GM21723 (cell line): ENCODE measurements around the gene EXOC8.
A peak's percentile ranks its signal among the peaks of the same experiment; 100 is the strongest.
"Not testable (repeated sequence)": the region's sequence is repeated elsewhere in the genome, so short reads cannot be mapped to it uniquely, and the experiment has no call there.

Source experiments
- ATAC-seq: cut with Tn5 transposase; IDR thresholded peaks from one replicate; pipeline ENCODE4 v1.9.1; 2021; ENCODE audit warnings: mild to moderate bottlenecking, moderate library complexity; ENCODE audit not compliant: unreplicated experiment

EXOC8 gene

DNA sequence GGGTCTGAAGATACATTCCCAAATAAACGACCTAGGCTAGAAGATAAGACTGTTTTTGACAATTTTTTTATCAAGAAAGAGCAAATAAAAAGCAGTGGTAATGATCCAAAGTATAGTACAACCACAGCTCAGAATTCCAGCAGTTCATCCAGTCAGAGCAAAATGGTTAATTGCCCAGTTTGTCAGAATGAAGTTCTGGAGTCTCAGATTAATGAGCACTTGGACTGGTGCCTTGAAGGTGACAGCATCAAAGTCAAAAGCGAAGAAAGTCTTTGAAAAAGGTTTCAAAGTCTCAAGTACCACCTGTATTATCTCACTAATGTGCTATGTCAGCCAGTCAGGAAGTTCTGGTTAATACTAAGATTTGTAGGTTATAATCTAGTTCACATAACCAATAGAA is 15.4 kb upstream of the EXOC8 start:
- no peak for ATAC-seq

DNA sequence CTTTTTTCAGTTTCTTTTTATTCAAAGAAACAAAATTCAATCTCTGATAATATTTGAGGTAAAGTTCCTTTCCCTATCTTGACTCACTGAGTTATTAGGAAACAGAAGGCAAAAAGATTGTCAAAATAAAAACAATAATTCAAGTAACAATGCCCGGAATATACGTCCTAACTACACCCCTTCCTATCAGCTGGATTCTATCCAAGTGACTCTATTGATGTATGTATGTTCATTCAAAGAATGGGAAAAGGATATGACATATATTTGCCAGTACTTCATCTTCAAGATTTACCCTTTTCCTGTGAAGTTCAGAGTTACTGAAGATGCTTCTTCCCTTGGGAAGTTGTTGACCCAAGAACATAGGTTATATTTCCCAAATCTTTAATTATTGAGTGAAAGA is 14.2 kb upstream of the EXOC8 start:
- ATAC-seq, result no peak

- ATAC-seq, result not testable (repeated sequence)
These were observed 11.2 kb upstream of the EXOC8 start for GRCh38 chr1:231348856-231349255.

DNA sequence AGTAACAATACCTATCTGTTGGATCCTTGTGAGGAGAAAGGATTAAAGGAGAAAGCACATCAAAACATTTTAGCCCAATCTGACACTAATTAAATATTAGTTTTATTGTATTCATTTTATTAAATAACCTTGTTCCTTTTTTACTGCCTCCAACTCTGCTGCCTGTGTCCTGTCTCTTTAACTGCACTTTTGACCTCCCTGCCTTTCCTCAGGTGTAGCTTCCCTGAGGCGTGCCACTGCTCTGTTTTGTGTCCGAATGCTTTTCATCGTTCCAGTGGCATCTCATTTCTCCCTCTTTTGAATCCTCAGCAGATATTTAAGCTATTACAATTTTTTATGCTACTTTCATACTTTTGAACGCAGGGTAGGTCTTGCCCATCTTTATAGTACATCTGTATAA is 10.8 kb upstream of the EXOC8 start:
- ATAC-seq, result no peak

- no peak for ATAC-seq
These were observed 10.3 kb upstream of the EXOC8 start for GRCh38 chr1:231347961-231348360.

DNA sequence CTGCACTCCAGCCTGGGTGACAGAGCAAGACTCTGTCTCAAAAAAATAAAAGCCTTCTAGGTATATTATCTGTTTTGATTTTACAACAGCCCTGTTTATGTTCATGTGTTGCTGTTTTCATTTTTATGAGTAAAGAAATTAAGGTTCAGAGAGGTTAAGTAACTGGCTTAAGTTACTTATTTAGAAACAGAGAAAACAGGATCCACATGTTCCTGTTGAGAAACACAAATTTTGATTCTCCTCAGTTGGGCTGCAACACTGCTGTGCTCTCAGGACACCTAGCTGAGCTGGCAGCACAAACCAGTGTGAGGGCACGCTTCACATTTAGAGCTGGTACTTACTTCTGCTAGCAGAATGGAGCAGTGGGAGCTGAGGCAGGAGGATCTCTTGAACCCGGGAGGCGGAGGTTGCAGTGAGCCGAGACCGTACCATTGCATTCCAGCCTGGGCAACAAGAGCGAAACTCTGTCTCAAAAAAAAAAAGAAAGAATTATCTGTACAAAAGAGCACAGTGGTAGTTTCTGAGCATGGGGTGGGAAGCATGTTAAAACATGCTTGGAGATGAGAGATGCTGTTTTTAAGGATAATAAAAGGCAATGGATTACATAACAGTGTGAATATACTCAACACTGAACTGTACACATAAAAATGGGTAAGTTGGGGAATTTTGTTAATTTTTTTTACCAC is 2.8 kb upstream of the EXOC8 start:
- ATAC-seq, result no peak

GRCh38 chr1:231338270-231339128 is 847 bp upstream of the EXOC8 start, which contains the start of gene SPRTN:
Gene SPRTN, plus strand, starts transcription at chr1:231338293. Its CDS starts 91 bp downstream, at chr1:231338384.
- ATAC-seq, result peak; percentile 12

DNA sequence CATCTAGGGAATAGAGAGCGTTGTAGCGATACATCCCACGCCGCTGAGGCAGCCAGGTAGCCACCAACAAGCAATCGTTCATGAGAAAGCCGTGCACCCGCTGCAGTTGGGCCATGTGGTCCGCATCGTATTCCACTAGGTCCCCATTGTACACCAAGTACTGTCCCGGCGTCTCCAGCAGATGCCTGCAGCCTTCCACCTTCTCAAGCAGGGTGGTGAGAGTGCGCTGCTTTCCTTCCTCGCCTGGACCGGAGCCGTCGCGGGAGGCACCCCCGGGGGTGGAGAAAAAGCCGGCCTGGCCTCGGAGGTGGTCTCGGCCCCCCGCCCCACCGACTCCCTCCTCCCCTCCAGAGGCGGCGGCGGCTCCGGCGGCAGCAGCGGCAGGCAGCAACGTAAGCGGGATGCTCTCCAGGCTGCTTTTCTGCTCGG is 595 bp downstream of the EXOC8 start:
- peak; percentile 26 for ATAC-seq

DNA sequence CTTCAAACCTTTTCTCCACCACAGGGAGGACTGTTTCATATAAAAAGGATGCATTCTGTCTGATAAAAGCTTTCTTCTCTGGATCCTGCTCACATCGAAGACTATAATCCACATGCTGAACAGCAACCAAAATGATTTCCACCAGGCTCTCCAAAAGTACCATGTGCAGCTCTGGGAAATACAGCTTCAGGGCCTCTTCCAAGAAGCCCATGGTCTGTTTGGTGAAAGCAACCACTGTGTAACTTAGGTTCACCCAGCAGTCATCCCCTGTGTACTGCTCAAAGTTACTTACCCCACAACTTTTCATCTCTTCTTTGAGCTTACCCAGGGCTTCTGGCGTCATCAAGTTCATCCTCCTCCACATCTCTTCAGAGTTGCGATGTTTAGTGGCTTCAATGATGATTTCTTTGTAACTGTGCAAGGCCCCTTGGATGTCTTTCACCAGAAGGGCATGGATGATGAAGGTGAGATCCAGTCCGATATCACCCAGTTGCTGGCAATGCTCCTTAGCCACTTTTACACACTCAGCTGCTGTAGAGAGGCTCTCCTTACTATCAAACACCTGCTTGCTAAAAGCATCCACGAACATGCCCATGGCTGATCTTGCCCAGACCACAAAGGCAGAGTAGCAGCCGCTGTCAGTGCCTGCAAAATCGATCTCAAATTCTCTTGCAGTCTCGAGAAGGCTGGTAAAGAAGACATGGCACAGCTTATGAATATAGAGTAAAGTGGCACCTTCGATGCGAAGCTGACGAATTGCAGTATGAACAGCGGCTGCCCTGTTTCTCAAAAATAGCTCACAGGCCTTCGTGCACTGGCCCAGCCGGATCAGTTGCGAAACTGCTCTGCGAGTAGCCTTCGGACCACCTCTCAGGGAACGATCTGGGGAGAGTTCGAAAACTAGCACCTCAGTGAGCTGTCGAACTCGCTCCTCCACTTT is 1.7 kb downstream of the EXOC8 start:
- ATAC-seq, result no peak

- no peak for ATAC-seq
These were observed 2.7 kb downstream of the EXOC8 start for GRCh38 chr1:231334952-231335351.

GRCh38 chr1:231334079-231334666 is 3.5 kb downstream of the EXOC8 start:
- ATAC-seq, result no peak

DNA sequence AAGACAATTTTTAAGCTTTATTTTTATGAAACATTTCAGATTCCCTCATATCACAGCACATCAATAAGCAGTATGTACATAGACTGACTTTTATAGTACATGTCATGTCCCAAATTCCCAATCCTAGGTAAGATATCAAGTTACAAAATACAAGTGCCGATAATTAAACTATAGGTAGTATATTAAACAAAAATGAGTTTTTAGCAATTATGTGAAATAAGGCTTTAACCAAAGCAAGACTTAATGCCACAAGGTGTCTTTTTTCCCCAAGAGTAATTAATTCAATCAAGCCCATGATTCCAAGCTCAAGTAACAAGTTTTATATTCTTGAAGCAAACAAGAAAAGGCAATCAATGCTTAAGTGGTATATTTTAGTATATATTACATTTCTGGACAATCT is 4.9 kb downstream of the EXOC8 start:
- ATAC-seq, result no peak

GRCh38 chr1:231329483-231329882 is 8.2 kb downstream of the EXOC8 start:
- no peak for ATAC-seq

GRCh38 chr1:231327617-231328016 is 10.0 kb downstream of the EXOC8 start:
- ATAC-seq, result no peak

GRCh38 chr1:231326248-231326647 is 11.4 kb downstream of the EXOC8 start:
- ATAC-seq, result no peak

GRCh38 chr1:231324660-231325059 is 13.0 kb downstream of the EXOC8 start:
- no peak for ATAC-seq

DNA sequence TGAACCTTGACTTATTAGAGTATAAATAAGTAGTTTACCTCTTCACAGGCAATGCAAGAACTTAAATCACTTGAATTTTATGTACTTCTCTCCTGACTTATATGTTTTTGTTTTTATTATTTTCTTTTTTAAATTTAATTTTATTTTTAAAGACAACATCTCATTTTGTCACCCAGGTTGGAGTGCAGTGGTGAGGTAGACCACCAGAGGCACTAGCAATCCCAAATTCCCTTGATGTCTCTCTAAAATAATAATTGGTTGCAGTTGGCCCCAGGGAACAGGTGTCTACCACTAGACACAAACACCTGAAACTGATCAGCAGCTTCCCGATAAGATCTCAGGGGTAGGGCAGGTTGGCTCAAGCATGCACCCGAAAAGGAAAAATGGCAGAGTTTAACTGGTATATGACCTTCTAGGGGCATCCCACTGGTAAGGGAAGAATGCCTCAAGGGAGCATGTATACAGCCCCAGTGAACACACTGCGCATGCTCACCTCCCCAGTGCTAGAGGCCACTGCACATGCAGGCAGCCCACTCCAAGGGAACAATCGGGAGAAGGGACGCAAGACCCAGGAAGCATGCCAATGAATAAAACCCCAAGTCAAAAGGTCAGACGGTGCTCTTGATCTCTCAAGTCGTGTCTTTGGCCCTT is 14.6 kb downstream of the EXOC8 start:
- no peak for ATAC-seq

GRCh38 chr1:231319080-231319479 is 18.6 kb downstream of the EXOC8 start:
- ATAC-seq, result no peak

DNA sequence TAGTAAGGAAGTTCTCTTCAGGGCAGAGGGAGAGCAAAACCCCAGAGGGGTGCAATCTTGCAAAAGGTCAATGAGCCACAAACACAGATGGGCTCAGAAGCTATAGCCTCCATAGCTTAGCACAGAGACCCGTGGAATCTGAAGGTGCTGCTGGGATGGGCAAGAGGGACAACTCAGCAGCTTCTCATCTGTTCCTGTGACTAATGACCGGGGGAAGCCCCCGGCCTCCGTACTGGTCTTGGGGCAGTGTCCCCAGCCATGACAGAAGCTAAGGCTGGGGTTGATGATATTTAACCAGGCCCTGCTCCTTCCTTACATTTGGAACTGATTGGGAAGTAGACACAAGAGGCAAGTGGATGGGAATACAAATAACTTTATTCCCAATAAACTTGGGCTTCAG is 19.1 kb downstream of the EXOC8 start:
- ATAC-seq, result no peak

GRCh38 chr1:231318015-231318355 is 19.7 kb downstream of the EXOC8 start:
- no peak for ATAC-seq
